ENCODE data around the gene NUP62.
A peak's percentile ranks its signal among the peaks of the same experiment; 100 is the strongest.

The NUP62 gene

GRCh38 chr19:49951806-49952478 lies 22.6 kb upstream of the NUP62 start:
- no peak for DNase-seq (ENCODE audit: low spot score)

DNA sequence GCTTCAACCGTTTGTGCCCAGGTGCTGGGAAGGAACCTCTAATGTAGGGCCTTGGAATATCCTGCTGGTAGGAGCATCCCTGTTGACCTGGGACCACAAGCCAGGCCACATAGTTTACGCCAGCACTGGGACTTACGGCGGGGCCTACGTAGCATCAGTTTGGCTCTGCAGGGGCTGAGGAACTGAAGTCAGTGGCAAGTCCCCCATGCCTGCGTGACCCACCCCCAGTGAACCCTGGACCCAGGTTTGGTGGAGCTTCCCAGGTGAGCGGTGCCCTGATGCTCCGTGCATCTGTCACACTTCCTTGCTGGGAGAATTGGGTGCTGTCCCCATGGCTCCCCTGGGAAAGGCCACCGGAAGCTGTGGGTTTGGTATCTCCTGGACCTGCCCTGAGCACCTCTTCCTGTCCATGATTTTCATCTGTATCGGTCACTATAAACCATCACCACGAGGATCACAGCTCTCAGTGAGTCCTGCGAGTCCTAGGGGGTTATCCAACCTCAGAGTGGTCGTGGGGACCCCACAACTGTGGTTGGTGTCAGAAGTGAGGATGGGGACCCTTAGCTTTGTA lies 21.7 kb upstream of the NUP62 start:
- DNase-seq (ENCODE audit: low spot score): no peak

GRCh38 chr19:49950590-49950948 lies 21.3 kb upstream of the NUP62 start:
- no peak for DNase-seq (ENCODE audit: low spot score)

GRCh38 chr19:49949742-49950589 lies 20.7 kb upstream of the NUP62 start:
- no peak for DNase-seq (ENCODE audit: low spot score)

DNA sequence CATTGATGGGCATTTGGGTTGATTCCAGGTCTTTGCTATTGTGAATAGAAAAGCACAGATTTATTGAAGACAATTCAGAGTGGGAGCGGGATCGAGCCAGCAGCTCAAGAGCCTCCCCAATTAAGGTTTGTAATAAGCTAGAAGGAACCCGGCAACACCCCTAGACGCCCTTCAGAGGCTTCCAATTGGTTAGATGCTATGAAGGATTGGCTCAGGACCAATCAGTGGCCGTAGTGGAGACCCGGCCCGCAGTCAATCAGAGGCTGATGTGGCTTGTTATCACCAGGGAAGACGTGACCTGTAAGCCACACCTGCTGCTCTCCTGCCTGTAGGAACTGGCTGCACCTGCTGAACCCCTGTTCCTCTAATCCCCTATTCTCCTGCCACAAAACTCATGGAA lies 17.1 kb upstream of the NUP62 start:
- DNase-seq (ENCODE audit: low spot score): no peak

GRCh38 chr19:49944567-49944966 lies 15.3 kb upstream of the NUP62 start:
- peak; percentile 55 for DNase-seq (ENCODE audit: low spot score)

GRCh38 chr19:49940482-49940791 lies 11.1 kb upstream of the NUP62 start:
- no peak for DNase-seq (ENCODE audit: low spot score)

- no peak for DNase-seq (ENCODE audit: low spot score)
Observed at GRCh38 chr19:49939721-49940481, 10.6 kb upstream of the NUP62 start.

GRCh38 chr19:49938662-49939061 lies 9.4 kb upstream of the NUP62 start:
- DNase-seq (ENCODE audit: low spot score): no peak

GRCh38 chr19:49937750-49938381 lies 8.6 kb upstream of the NUP62 start:
- peak; percentile 82 for DNase-seq (ENCODE audit: low spot score)

GRCh38 chr19:49936549-49936948 lies 7.2 kb upstream of the NUP62 start:
- no peak for DNase-seq (ENCODE audit: low spot score)

GRCh38 chr19:49933643-49934042 lies 4.3 kb upstream of the NUP62 start:
- no peak for DNase-seq (ENCODE audit: low spot score)

GRCh38 chr19:49932731-49933131 lies 3.4 kb upstream of the NUP62 start:
- peak; percentile 49 for DNase-seq (ENCODE audit: low spot score)

DNA sequence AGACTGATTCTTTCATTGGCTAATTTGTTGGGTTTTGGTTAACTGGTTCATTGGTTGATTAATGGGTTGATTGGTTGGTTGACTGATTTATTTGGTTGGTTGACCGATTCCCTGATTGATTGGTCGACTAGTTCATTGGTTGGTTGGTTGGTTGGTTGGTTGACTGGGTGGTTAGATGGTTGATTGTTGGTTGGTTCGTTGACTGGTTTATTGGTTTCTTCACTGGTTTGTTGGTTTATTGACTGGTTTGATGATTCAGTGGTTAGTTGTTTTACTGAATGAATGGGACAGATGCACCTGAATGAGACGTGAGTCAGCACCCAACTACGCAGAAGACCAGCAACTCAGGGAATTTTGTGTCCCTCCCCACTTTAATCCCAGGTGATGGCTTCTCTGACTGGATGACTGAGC lies 2.7 kb upstream of the NUP62 start:
- DNase-seq (ENCODE audit: low spot score): peak; percentile 22

GRCh38 chr19:49931293-49932040 lies 2.2 kb upstream of the NUP62 start:
- DNase-seq (ENCODE audit: low spot score): no peak

GRCh38 chr19:49930483-49931011 lies 1.2 kb upstream of the NUP62 start:
- DNase-seq (ENCODE audit: low spot score): no peak

DNA sequence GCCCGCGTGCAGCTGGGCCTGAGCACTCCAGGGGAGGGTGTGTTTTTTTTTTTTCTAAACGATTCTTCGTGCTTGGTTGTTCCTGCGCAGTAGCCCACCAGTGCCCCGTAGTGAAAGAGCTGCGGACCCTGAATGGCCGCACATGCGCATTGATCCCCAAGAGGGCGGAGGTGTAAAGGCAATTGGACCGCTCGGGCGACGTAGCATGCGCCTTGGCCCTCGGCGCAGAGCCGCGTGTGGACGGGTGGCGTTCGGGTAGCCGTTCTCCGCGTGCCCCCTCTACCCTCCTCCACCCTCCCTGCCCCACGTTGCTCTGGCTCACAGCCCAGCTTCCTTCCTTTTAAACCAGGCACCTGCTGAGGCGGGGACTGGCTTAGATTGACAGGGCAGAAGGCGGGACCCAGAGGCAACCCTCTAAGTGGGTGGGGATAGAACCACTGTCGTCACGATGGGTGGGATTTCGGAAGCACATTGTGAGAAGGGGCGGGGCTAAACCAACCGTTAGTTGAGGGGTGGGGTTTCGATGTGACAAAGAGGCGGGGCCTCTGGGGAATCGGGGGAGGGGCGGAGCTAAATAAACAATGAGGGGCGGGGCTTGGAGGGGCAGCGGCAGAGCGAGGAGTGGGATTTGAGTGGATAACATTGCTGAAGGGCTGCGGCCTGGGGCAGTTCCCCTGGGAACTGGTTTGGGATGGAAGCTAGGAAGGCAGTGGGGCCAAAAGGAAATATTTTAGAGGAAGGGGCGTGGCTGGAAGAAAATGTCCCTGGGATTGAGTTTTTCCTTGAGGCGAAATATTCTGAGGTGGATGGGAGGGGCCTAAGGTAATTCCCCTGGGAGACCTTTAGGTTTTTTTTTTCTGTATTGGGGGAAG lies 543 bp upstream of the NUP62 start:
- peak; percentile 97 for DNase-seq (ENCODE audit: low spot score)

DNA sequence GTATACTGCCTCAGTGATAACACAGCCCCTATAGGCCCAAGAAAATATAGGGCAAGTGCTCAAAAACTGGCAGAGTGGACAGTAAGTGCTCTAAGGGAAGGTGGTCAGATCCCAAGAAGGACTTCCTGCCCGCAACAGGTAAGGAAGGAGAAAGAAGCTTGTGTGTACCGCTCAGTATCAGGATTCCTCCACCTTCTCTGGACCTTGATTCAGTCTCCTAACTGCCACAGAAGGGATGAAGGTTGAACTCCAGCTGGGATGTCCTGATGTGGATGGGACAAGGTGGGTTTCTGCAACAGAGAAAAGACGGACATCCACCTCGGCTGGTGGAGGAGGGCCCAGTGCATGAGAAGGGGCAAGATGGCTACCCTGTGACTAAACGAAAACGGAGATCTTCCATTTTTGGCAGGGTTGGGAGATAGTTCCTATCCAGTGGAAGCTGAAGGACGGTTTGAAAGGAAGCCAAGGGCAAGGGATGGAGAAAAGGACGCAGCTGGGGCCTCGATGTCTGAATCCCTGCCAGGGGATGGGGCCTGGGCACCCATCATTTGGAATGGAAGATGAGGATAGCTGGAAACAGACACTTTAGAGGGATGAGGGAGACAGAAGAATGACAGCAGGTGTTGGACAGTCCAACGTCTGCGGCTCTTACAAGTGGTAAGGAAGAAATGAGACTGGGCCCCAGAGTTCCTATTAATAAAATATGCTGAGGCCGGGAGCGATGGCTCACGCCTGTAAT lies 1.6 kb downstream of the NUP62 start:
- no peak for DNase-seq (ENCODE audit: low spot score)

DNA sequence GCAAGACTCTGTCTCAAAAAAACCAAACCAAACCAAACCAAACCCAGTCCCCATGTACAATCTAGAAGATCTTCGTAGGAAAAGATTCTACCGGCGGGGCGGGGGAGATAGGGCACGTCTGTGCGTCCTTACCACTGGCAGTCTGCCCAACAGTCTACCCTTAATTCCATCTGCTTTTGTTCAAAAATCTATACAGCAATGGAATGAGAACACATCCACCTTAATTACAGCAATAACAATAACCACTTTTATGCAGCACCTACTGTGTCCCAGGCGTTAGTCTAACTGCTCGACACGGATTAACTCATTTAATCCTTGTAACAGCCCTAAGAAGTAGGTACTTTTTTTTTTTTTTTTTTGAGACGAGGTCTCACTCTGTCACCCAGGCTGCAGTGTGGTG lies 2.8 kb downstream of the NUP62 start:
- no peak for DNase-seq (ENCODE audit: low spot score)

- no peak for DNase-seq (ENCODE audit: low spot score)
Observed at GRCh38 chr19:49925486-49925885, 3.8 kb downstream of the NUP62 start.
